Measurements from ENCODE around the gene SORCS3.

DNA sequence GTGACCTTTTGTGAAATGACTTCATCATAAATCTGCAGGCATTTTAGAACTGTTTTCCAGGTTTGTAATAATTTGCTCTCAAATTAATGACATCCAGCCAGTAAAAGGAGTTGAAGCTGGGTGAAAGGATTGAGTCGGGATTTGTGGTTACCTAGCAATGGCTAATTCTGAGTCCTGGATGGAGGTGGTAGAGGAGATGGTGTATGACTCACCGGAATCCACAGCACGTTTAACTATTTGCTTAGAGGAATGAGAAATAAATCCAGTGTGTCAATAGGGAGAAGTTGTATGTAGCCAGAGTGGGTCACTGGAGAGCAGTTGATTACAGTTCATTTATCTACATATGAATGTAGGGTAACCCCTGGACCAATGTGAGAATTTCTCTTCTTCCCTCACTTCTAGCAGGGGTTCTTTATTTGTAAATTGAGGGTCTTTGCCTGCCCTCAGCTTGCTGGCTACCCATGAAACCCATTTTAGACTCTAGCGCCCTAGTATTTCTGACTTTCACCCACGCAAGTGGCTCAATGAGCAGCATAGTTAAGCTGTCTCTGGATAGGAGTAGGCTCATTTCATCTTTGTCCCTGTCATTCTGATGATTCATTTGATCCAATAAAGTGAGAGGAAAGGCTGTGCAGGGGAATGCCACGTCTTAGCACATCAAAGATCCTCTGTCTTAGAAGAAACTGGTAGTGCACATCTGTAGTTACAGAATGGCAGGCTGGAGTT is 547.8 kb downstream of the SORCS3 start:
- no peak for TF ChIP-seq CTCF (IDR thresholded peaks at IDR 0.05; ENCODE audit: poor library complexity, severe bottlenecking)
- no peak for TF ChIP-seq POLR2AphosphoS5 (IDR thresholded peaks at IDR 0.05)
- TF ChIP-seq REST (IDR thresholded peaks at IDR 0.05; ENCODE audit: borderline replicate concordance) = no peak
